ENCODE measurements around the gene RSKR. TPM values are rescaled to one million over a fixed set of nuclear protein-coding genes. Genes with fewer than 3 reads are reported as not detected.
"Not testable (repeated sequence)": the region's sequence is repeated elsewhere in the genome, so short reads cannot be mapped to it uniquely, and the experiment has no call there.

RSKR gene
- total RNA-seq, 1 experiment from 2014 or later, result 25.8 TPM

- no peaks in the 10 kb centered on the region for H3K27me3 ChIP-seq (ENCODE audit: insufficient read depth, low read length)
- H3K4ac ChIP-seq (ENCODE audit: low read depth, low read length), result no peak within 1 kb of the TSS
- no peak within 1 kb of the TSS for H2BK12ac ChIP-seq (ENCODE audit: insufficient read length, low read depth, low read length)
- Mint-ChIP-seq H3K36me3 (ENCODE audit: insufficient read depth in 1 of 3, low read depth in 3 of 3) (peaks cover 36 to 58% (median 56%) of the 10 kb centered on the region in 3 experiments), H3K9me3 (peaks cover 28 to 33% of the 10 kb centered on the region in 2 experiments), H3K27ac (peak within 1 kb of the TSS; percentile 100), H3K4me1 (peaks cover 16 to 20% of the 10 kb centered on the region in 2 experiments), H3K4me3 (peak within 1 kb of the TSS; percentile 100), H3K27me3 (ENCODE audit: low read depth) (no peaks in the 10 kb centered on the region; the same call in 1 of the 2 replicates)
- H3K14ac ChIP-seq (ENCODE audit: insufficient read depth, low read length), result peak within 1 kb of the TSS; percentile 83
- H3K27ac ChIP-seq (ENCODE audit: insufficient read length, low read depth, low read length), result peak within 1 kb of the TSS; percentile 47
- peaks cover 5% of the 10 kb centered on the region for H3K23me2 ChIP-seq (ENCODE audit: insufficient read length, low read depth, low read length, poor library complexity, severe bottlenecking)
- TF ChIP-seq CTCF (conservative IDR thresholded peaks at IDR 0.05), result no peak
- H2BK20ac ChIP-seq (ENCODE audit: low read depth, low read length, poor library complexity, severe bottlenecking), result no peak within 1 kb of the TSS
- no peak within 1 kb of the TSS for H2BK15ac ChIP-seq (ENCODE audit: low read depth, low read length)
- peak within 1 kb of the TSS; percentile 55 for H2BK5ac ChIP-seq (ENCODE audit: insufficient read length, low read length)
- H3K56ac ChIP-seq (ENCODE audit: insufficient read length, low read depth, low read length), result no peak within 1 kb of the TSS
- H2AFZ ChIP-seq (ENCODE audit: low read length), result peak within 1 kb of the TSS; percentile 93
- H3K4me2 ChIP-seq (ENCODE audit: insufficient read depth, insufficient read length, low read length), result peak within 1 kb of the TSS; percentile 95
- H3K9ac ChIP-seq (ENCODE audit: extremely low read depth, insufficient read length, low read length), result peak within 1 kb of the TSS; percentile 93
- H4K8ac ChIP-seq (replicated peaks; ENCODE audit: insufficient read length, low read depth, low read length), result no peak within 1 kb of the TSS
- no peak within 1 kb of the TSS for H3K23ac ChIP-seq (ENCODE audit: insufficient read length, low read depth, low read length)
- no peak within 1 kb of the TSS for H4K91ac ChIP-seq (ENCODE audit: insufficient read length, low read depth, low read length)
- no peak within 1 kb of the TSS for H2AK5ac ChIP-seq (ENCODE audit: insufficient read length, low read length)
- no peak within 1 kb of the TSS for H3T11ph ChIP-seq (ENCODE audit: low read length)
- peak; percentile 95 for DNase-seq
- peak within 1 kb of the TSS; percentile 82 for H3K18ac ChIP-seq (ENCODE audit: insufficient read length, low read depth, low read length)
- H3K9me3 ChIP-seq (ENCODE audit: control insufficient read depth, low read depth, low read length), result no peaks in the 10 kb centered on the region
- H3K79me2 ChIP-seq (ENCODE audit: insufficient read depth, low read length), result peaks cover 25% of the 10 kb centered on the region; the same call in 1 of the 2 replicates
- no CpG with 5 or more reads among the region's 66 CpGs for WGBS (ENCODE audit: extremely low coverage, insufficient read length, low lambda C conversion rate)
- no peaks in the 10 kb centered on the region for H4K20me1 ChIP-seq (ENCODE audit: control insufficient read depth, insufficient read depth, insufficient read length)
- H3K79me1 ChIP-seq (ENCODE audit: insufficient read depth, low read depth, low read length, poor library complexity, severe bottlenecking), result peaks cover 3% of the 10 kb centered on the region
- no peak within 1 kb of the TSS for H4K5ac ChIP-seq (ENCODE audit: insufficient read length, low read depth, low read length)
- no peak within 1 kb of the TSS for H2BK120ac ChIP-seq (ENCODE audit: low read depth, low read length, poor library complexity, severe bottlenecking)
- H3K4me1 ChIP-seq (ENCODE audit: insufficient read depth, low read length), result peaks cover 2% of the 10 kb centered on the region; the same call in 1 of the 2 replicates
Measured at GRCh38 chr17:28661635-28662526, 47.9 kb upstream of the RSKR start, which contains the start of the genes SDF2 and SUPT6H. Gene SDF2, minus strand, starts transcription at chr17:28661906. Its CDS starts 30 bp downstream, at chr17:28661876. Gene SUPT6H, plus strand, starts transcription at chr17:28662205. Its CDS starts 11,197 bp downstream, at chr17:28673402.

- not testable (repeated sequence) for H2BK5ac ChIP-seq (ENCODE audit: insufficient read length, low read length); H4K8ac ChIP-seq (replicated peaks; ENCODE audit: insufficient read length, low read depth, low read length); H4K20me1 ChIP-seq (ENCODE audit: control insufficient read depth, insufficient read depth, insufficient read length); H3K18ac ChIP-seq (ENCODE audit: insufficient read length, low read depth, low read length); DNase-seq; H2BK20ac ChIP-seq (ENCODE audit: low read depth, low read length, poor library complexity, severe bottlenecking); H3K23ac ChIP-seq (ENCODE audit: insufficient read length, low read depth, low read length); H3K9ac ChIP-seq (ENCODE audit: extremely low read depth, insufficient read length, low read length); H2BK120ac ChIP-seq (ENCODE audit: low read depth, low read length, poor library complexity, severe bottlenecking); H3K4me1 ChIP-seq (ENCODE audit: insufficient read depth, low read length); H3K79me1 ChIP-seq (ENCODE audit: insufficient read depth, low read depth, low read length, poor library complexity, severe bottlenecking); H3K4ac ChIP-seq (ENCODE audit: low read depth, low read length); H3T11ph ChIP-seq (ENCODE audit: low read length); H3K56ac ChIP-seq (ENCODE audit: insufficient read length, low read depth, low read length); H2AFZ ChIP-seq (ENCODE audit: low read length); H4K91ac ChIP-seq (ENCODE audit: insufficient read length, low read depth, low read length); H3K27ac Mint-ChIP-seq; H3K27me3 ChIP-seq (ENCODE audit: insufficient read depth, low read length); H3K27ac ChIP-seq (ENCODE audit: insufficient read length, low read depth, low read length); H2BK12ac ChIP-seq (ENCODE audit: insufficient read length, low read depth, low read length); H3K23me2 ChIP-seq (ENCODE audit: insufficient read length, low read depth, low read length, poor library complexity, severe bottlenecking); H3K4me2 ChIP-seq (ENCODE audit: insufficient read depth, insufficient read length, low read length); H2BK15ac ChIP-seq (ENCODE audit: low read depth, low read length); H4K5ac ChIP-seq (ENCODE audit: insufficient read length, low read depth, low read length); H2AK5ac ChIP-seq (ENCODE audit: insufficient read length, low read length); H3K27me3 Mint-ChIP-seq (ENCODE audit: low read depth); H3K9me3 ChIP-seq (ENCODE audit: control insufficient read depth, low read depth, low read length); H3K14ac ChIP-seq (ENCODE audit: insufficient read depth, low read length)
- WGBS (ENCODE audit: extremely low coverage, insufficient read length, low lambda C conversion rate), result no CpG with 5 or more reads among the region's 23 CpGs
- H3K4me1 Mint-ChIP-seq, result peaks cover 16 to 20% of the 10 kb centered on the region in 2 experiments
- peaks cover 28 to 33% of the 10 kb centered on the region in 2 experiments for H3K9me3 Mint-ChIP-seq
- H3K79me2 ChIP-seq (ENCODE audit: insufficient read depth, low read length), result peaks cover 20% of the 10 kb centered on the region; the same call in 1 of the 2 replicates
- peak overlapping the region in 1 of 2 experiments; percentile 20; a peak in 1 of 5 replicates for H3K4me3 Mint-ChIP-seq
- H3K36me3 Mint-ChIP-seq (ENCODE audit: insufficient read depth in 1 of 3, low read depth in 3 of 3), result peaks cover 36 to 49% (median 48%) of the 10 kb centered on the region in 3 experiments
Measured at GRCh38 chr17:28659497-28659881, 45.5 kb upstream of the RSKR start.
